ENCODE measurements around the gene TRIL.

Gene TRIL

DNA sequence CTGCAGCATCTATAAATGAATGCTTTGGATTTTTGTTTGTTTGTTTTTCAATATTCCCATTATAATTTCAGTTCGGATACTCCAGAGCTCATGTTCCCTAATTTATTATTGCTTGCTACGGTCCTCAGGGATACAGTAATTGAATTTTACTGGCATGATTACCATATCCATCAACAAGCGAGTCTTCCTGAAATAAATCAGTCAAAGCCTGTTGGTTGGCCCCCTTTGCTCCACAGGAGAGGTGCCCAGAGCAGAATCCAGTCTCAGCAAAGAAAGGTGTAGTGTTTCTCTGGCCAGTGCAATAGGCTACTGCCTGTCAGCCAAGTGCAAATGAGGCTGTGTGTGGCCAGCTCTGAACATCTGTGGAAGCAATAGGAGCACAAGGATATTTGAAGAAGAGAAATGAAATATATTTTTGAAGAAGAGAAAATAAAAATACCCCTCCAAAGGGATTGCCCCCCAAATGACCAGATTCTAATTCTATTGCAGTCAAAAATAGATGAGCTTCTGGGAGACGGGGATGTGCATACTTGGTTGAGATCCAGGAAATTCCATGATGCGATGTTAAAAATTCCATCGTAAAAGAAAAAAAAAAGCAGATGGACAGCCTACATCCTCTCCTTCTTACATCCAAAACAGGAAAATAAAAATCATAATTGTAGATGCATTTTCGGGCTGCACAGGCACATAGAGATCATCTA lies 18.1 kb downstream of the TRIL start:
- no peak for DNase-seq

DNA sequence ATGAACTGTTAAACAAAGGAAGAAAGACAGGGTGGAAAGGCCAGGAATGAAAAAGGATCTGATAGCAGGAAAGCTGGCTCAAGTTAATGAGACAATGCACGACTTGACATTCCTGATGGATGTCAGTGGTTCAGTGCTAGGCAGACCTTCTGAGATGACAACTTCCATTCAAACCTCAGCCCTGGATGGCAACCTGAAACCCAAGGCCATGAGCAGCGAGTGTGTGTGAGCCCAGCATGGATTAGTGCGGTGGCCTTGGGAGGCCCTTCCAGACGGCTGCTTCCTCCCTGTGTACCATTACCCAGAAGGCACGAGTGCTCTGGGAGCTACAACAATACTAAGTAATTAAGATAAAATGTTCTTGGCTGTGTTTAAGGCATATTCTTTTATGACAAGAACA lies 18.8 kb downstream of the TRIL start:
- DNase-seq = no peak

DNA sequence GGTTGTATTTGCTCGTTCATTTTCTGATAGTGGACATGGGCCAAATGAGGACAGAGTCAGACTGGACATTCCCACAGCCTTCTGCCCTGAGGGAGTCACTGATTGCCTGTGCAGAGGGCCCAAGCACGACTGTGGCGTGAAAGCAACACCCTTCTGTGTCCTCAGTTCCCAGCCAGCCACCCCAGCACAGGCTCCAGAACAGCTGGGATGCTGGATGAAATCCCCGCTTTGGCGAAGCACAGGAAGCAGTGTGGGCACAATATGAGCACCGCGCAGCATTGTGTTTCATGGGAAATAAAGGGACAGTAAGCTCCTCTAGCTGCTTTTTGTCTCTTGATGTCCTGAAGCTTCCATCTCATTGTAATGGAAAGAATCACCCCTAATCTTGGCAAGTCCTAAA lies 20.5 kb downstream of the TRIL start:
- DNase-seq = no peak

DNA sequence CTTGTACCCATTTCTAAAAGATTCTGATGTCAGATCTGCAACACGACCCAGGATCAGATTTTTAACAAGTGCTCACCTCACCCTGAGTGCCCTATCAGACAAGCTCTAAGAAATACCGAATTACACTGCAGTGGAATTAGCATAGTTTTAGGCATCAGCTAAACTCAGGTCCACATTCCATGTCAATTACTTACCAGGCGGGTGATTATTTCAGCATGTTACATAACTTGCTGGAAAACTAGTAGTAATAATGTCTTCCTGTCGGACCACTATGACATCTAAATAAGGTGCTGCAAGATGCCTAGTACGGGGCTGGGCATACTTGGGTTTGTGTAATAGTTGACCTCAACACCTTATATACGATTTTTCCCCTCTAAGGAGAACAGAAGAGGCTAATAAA lies 21.0 kb downstream of the TRIL start:
- no peak for DNase-seq

DNA sequence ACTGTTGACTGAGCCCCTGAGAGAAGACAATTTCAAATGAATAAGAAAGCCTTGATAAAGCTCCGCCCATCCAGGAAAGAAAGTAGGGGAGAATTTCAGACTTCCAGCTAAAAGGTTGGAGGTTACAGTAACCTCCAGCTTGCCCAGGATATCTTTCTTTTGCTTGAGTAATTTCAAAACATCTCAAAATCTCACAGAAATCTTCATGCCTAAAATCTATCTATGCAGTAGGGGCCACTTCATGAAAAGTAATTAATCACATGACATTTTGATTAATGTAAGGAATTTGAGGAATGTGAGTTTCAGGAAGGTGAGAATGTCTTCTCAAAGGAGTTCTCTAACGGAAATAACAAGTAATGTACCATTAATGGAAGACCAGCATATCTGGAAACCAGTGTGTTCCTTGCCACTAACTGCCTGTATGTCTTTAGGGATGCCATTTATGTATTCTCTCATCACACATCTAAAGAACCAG lies 24.2 kb downstream of the TRIL start:
- DNase-seq = no peak

DNA sequence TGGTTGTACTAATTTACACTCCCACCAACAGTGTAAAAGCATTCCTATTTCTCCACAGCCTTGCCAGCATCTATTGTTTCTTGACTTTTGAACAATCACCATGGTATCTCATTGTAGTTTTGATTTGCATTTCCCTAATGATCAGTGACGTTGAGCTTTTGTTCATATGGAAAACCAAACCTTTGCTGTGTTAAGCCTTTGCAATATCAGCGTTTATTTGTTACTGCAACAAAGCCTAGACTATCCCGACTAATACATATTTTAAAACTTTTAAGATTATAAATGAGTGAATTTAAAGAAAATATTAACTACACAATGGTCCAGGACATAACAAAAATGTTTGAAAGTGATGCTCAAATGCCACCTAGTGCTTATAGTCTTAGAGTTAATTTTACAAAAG lies 26.6 kb downstream of the TRIL start:
- no peak for DNase-seq

DNA sequence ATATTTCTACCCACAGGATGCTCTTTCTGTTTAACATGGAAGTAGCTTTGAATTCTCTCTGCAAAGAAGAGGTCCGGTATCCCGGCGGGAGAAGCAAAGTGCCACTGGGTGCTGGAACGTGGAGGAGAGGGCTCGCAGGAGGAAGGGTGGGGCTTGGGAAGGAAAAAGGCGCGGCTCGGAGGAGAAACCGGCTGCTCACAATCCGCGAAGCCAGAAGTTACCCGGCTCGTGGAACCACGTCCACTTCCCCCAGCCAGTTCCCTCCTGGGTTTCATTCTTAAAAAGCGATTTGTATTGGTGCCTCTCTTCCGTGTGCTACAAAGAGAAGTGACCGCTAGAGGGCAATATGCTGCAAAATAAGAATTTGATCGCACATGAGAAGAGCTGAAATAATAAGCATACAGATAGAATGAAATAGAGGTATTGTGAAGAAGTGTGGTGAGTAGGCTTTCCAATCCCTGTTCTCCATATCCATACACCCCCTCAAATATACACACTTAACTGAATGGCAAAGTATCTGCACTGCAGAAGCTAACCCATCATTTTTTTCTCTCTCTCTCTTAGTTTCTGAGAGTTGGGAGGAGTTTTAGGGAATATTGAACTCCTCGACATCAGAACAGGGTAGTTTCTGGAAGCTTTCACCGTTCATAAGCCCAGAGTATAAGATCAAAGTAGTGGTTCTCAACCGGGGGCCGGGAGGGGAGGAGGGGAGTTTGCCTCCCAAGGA lies 31.1 kb downstream of the TRIL start:
- DNase-seq = peak; percentile 92

GRCh38 chr7:28922624-28923331 lies 35.4 kb downstream of the TRIL start:
- peak; percentile 55 for DNase-seq

DNA sequence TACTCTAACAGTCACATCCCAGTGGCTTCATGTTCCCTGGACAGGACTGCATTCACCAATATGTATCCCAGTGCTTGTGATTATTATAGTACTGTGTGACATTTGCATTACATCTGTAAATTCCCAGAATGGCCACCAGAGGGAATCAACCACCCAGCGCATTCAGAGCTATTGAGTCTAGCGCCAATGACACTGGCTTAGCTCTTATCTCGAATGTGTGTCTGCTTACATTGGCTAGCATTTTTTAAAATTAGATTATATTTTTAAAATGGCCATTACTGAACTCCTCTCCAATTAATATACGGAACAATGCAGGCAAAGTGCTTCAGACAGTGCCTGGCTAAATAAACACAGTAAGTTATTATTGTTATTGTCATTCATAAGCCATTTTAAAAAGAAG lies 36.3 kb downstream of the TRIL start:
- DNase-seq = peak; percentile 53

DNA sequence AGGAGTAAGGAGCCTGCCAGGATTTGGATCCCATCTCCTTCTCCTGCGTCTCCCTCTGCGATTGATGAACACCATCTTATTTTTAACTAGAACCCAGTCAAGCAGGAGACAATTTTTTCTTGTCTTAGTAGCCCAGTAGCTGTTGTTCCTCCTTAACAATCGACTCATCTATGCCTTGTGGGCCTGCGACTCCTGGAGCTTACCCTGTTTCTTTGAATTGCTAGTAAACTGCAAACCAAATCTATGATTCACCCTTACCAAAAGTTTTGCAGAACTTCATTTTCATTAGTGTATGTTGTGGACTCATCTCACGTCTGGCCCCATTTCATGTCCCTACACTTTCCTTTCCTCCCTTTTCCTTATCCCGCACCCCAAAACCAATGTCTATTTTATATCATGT lies 37.7 kb downstream of the TRIL start:
- no peak for DNase-seq

DNA sequence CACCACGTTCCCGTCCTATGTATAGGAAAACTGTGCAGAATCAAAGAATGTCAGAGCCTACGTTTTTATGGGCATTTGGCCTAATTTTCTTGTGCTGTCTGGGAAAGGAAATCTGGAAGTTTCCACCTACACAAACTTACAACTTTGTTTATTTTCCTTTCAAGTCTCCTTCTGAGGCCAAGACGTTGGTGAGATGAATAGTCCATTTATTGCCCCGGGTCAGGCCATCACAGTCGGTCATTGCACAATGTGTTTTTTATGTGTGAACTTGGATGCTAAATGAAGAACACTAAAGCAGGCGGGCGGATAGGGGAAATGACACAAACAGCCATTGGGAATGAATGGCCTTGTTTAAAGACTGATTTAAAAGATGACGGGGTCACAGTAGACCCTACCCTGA lies 38.6 kb downstream of the TRIL start:
- DNase-seq = no peak

GRCh38 chr7:28908775-28909174 lies 49.4 kb downstream of the TRIL start:
- DNase-seq = no peak

- no peak for DNase-seq
Measured at GRCh38 chr7:28905464-28905863, 52.7 kb downstream of the TRIL start.

DNA sequence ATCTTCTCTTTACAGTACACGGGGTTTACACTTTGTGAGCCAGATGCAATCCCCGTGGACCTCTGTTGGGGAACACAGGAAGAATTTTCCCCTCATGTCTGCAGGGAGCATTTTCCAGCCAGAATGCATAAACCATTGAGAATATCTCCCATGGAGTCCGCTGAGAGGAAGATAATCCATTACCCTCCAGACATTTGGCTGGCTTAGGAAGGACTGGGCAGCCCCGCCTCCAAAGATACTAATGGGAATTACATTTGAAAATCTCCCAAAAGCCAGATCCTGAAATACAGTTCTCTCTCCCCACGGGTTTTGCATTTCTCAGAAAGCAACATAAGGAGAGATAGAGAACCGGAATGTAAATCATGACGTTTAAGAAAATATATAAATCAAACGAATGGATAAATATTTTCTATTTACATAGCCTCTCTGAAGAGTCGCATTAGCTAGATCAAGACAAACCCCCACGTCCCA lies 53.5 kb downstream of the TRIL start:
- no peak for DNase-seq

- no peak for DNase-seq
Measured at GRCh38 chr7:28903730-28904577, 54.2 kb downstream of the TRIL start.
